Left renal cortex interstitium (tissue), 4 donors: ENCODE data around the gene NR2C2. TPM values are rescaled to one million over a fixed set of nuclear protein-coding genes. Genes with fewer than 3 reads are reported as not detected.

Source experiments
- DNase-seq, 4 donors: peaks; one replicate each; pipeline ENCODE4 v3.0.0-alpha.2; 2013; ENCODE audit warnings: low read depth in 4 of 4, low spot score in 2 of 4, missing footprints in 1 of 4
- polyA plus RNA-seq, 4 donors: library from polyadenylated mRNA; unstranded; fragments of 120-200 nt; gene quantifications; one replicate each; pipeline ENCODE4 v1.2.1, GENCODE V29; 2013; ENCODE audit not compliant: insufficient read length in 4 of 4

NR2C2 gene
- polyA plus RNA-seq, 4 donors, result 33.9 to 63.5 (median 48.2) TPM

- DNase-seq, result no peak
Observed at GRCh38 chr3:15014606-15015328, 67.4 kb downstream of the NR2C2 start.

GRCh38 chr3:15015456-15015855 is 68.1 kb downstream of the NR2C2 start:
- DNase-seq, result no peak

- DNase-seq, result no peak
Observed at GRCh38 chr3:15017191-15017590, 69.8 kb downstream of the NR2C2 start.

- DNase-seq, result no peak
Observed at GRCh38 chr3:15023249-15023648, 75.9 kb downstream of the NR2C2 start.

GRCh38 chr3:15023719-15024118 is 76.3 kb downstream of the NR2C2 start:
- DNase-seq, result no peak

- DNase-seq, result no peak
Observed at GRCh38 chr3:15029625-15030024, 82.2 kb downstream of the NR2C2 start.

GRCh38 chr3:15032650-15033049 is 85.3 kb downstream of the NR2C2 start:
- no peak for DNase-seq

- no peak for DNase-seq
Observed at GRCh38 chr3:15033103-15033502, 85.7 kb downstream of the NR2C2 start.

- DNase-seq, result no peak
Observed at GRCh38 chr3:15038306-15038705, 90.9 kb downstream of the NR2C2 start.

- no peak for DNase-seq
Observed at GRCh38 chr3:15040844-15041243, 93.5 kb downstream of the NR2C2 start.

- DNase-seq, result no peak
Observed at GRCh38 chr3:15041950-15042349, 94.6 kb downstream of the NR2C2 start.

- DNase-seq, result no peak
Observed at GRCh38 chr3:15042936-15043335, 95.6 kb downstream of the NR2C2 start.

GRCh38 chr3:15043408-15044171 is 96.2 kb downstream of the NR2C2 start:
- no peak for DNase-seq

- no peak for DNase-seq
Observed at GRCh38 chr3:15044326-15044725, 96.9 kb downstream of the NR2C2 start.

- no peak for DNase-seq
Observed at GRCh38 chr3:15045667-15046066, 98.3 kb downstream of the NR2C2 start.

GRCh38 chr3:15049584-15049983 is 102.2 kb downstream of the NR2C2 start:
- DNase-seq, result no peak

GRCh38 chr3:15050405-15051092 is 103.2 kb downstream of the NR2C2 start:
- no peak for DNase-seq

- no peak for DNase-seq
Observed at GRCh38 chr3:15051531-15051930, 104.1 kb downstream of the NR2C2 start.

- no peak for DNase-seq
Observed at GRCh38 chr3:15052335-15053242, 105.2 kb downstream of the NR2C2 start.

- DNase-seq, result no peak
Observed at GRCh38 chr3:15053541-15053940, 106.2 kb downstream of the NR2C2 start.
